Activated CD4-positive, alpha-beta T cell treated with anti-CD3 and anti-CD28 coated beads, Interleukin-2, amount 50 U/mL, for 1 hour (primary cell): ENCODE results near the gene G0S2.
"Not testable (repeated sequence)": the region's sequence is repeated elsewhere in the genome, so short reads cannot be mapped to it uniquely, and the experiment has no call there.

ENCODE experiments used
- DNase-seq: peaks from one replicate; pipeline ENCODE4 v3.0.0-alpha.2; 2020

Gene G0S2

DNA sequence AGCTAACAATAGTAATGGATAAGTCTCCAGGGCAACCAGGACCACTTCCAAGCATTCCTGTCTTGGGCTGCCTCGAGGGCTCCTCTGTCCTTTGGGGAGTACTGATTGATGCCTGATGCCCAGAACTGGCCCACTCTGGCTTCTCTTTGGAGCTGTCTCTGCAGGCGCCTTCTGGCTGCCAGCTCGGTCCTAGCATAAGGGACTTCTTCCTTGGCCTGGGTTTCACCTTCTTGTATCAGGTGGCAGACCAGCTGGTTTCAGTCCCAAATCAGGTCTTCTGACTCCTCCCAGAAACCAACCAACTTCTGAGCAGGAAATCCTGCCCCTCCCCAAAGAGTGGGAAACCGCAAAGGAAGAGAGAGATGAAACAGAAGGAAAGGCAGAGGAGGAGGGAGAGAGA lies 10.6 kb downstream of the G0S2 start:
- no peak for DNase-seq

DNA sequence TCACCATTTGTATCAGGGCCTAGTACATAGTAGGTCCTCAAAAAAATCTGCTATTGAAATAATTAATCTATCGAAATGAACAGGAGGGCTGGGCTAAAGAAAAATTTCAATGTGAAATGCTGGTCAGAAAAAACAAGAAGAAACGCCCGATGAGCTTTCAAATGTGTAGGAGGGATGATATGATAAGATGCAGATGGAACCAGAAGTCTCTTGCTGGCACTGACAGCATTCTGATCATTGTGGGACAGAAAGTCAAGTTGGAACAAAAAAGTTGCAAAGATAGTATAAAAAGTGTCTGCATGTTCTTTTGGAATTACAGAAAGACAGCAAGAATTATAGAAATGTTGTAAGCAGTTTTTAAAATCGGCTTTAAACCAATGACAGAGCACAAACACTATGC lies 11.1 kb downstream of the G0S2 start:
- no peak for DNase-seq

DNA sequence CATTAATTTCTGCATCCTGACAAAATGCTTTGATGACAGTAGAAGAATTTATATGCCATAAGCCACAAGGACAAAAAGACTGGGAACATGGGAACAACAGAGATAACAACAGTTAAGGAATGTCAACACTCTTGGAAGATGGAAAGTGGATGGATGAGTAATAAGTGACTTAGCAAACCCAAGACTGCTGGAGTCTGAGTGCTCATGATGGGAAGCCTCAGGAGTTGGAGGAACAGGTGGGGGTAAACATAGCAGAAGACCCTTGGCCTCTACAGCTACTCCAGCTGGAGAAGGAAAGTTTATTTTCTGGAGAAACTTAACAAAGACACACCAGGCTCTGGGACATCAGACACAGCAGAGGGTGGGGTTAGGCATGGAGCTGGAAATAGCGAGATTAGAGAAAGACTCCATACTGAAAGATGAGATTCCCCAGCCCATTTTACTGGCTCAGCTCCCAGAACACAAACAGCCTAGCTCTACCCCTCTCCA lies 13.6 kb downstream of the G0S2 start:
- DNase-seq: no peak

DNA sequence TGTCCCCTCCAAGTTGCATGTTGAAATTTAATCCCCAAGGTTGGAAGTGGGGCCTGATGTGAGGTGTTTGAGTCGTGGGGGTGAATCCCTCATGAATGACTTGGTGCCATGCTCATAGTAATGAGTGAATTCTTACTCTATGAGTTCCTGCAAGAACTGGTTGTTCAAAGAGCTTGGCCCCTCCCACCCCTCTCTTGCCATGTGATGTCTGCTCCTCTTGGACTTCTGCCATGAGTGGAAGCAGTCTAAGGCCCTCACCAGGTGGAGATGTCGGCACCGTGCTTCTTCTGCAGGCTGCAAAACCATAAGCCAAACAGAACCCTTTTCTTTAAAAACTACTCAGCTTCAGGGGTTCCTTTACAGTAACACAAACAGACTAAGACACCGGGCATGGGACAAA lies 14.3 kb downstream of the G0S2 start:
- DNase-seq: no peak

DNA sequence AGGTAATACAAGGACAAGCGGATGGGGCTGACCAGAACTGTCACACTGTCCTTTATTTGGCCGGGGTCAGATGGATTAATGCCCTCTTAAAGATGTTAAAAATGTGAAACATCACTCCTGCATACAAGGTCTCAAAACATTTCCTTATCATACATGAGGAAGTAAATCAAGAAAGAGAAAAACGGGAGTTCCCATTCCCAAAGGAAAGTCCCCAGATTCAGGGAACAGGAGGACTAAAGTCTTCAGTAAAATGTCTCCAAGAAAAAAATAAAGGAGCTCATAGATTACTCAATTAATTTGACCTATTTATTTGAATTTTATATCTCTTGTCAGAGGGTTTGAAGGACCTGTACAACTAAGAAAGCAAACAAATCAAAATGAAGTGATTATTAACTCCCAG lies 16.0 kb downstream of the G0S2 start:
- no peak for DNase-seq

DNA sequence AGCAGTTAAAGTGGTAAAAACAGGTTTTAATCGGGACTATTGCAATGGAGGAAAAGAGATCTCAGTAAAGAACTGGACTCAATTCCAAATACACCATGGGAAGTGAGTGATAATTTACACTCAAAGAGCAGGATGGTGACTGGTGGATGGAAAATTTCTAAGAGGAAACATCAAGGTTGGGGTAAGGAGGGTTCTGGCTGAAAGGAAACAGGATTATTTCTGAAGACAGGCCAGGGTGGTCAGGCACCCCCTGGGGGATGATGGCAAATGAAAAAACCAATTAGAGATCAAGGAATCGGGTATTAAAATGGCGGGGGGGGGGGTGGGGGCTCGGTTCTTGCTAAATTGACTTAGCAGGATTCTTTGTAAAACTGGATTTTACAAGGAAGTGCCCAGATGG lies 17.1 kb downstream of the G0S2 start:
- no peak for DNase-seq

DNA sequence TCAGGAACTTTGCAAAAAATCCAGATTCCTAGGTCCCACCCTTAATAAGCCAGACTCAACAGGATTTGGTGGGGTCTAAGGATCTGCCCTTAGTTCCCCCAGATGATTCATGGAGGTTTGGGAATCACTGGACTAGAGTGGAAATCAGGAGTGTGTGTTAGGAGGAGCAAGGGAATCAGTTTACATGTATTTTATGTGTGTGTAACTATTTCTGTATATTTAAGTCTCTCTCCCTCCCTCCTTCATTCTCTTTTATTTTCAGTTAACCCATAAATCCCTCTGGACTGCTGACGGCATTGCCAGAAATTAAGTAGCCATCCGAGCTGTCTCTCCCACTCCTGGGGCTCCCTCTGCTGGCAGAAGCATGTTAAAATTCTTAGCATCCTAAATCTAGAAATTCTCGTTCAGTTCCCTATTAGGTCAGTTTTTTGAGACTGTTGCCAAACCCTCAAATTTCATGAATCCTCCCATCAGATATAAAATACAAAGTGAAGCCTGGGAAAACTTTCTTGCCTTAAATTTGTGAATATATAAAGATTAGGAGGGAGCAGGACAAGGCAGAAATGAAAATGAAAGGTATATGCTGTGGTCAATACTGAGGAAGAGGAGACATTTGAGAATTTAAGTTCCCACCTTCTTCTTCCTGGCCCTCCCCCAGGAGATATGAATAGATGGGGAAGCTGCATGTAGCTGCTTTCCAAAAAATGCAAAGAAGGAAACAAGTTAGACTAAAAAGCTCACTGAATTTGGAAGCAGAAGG lies 17.7 kb downstream of the G0S2 start:
- peak; percentile 68 for DNase-seq

DNA sequence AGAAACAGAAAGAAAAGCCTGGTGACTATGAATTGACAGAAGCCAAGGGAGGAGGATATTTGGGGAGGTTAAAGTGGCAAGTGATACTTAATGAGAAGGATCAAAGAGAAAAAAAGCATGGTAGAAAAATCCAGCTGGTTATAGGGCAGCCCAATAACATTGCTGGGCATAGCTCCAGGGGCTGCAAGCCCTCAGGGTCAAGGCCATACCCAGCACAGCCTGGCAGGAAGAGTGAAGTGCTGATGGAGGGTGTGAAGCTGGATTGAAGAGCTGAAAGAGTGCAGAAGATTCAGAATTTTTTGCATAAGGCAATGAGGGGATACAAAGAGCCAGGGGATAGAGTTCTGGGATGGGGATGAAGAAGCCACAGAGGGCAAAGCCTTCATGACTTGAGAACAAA lies 21.5 kb downstream of the G0S2 start:
- no peak for DNase-seq

DNA sequence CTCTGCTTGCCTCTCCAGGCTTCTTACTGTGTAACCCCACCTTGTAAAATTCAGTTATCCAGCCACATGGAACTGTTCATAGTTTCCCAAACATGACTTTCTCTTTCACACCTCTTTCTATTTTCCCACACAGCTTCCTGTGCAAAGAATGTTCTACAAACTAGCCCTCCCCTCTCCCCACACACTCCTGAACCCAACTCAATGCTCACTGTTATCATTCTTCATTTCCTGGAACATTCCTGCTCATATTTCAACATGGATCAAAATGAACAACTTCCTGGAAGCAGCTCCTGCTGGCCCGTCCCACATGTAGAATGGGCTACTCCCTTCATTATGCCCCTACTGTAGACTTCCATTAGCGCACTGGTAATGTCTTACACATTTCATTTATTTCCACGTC lies 21.9 kb downstream of the G0S2 start:
- no peak for DNase-seq

DNA sequence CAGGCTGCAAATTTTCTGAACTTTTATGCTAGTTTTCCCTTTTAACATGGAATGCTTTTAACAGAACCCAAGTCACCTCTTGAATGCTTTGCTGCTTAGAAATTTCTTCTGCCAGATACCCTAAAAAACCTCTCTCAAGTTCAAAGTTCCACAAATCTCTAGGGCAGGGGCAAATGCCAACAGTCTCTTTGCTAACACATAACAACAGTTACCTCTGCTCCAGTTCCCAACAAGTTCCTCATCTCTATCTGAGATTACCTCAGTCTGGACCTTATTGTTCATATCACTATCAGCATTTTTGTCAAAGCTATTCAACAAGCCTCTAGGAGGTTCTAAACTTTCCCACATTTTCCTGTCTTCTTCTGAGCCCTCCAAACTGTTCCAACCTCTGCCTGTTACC lies 25.5 kb downstream of the G0S2 start:
- DNase-seq: not testable (repeated sequence)

DNA sequence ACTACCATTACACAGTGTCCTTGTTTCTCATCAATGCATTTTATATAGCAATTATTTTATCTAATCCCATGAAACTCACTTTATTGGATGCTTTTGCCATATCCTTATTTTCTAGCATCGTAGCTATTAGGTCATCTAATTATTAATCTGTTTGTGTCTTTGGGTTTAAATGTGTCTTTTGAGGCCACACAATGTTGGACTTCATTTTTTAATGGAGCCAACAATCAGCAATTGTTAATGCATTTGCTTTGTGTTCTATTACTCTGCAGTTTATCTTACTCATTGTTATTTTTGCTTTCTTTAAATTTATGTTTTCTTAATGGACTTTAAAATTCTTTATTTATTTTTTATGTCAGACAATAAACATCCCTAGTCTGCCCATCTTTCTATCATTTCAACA lies 27.6 kb downstream of the G0S2 start:
- DNase-seq: no peak

DNA sequence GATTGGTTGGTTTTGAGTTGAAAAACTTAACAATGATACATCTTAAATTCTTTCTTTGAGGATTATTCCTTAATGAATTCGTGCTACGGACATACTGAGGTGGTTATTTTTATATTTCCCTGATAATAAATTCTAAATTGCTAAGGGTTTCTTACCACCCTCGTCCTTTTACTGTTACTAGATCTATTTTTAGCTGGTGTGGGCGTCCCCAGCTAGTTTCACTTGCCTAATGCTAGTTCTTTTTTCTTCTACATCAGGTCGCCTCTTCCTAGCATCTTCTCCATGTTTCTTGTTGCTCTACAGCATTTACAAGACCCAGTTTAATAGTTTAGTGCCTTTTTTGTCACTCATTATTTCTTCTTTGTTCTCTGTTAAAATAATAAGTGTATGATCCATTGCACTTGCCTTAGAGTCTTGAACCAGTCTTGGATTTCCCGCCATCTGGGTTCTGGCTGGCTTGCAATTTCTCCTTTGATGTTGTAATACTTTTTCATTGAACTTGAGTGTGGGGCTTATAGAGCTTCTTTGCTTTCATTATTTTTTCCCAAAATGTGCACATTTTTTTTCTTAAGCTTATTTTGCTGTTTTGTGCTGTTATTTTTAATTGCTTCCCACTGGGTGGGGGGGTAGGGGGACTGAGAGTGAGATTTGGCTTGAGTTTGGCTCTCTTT lies 28.8 kb downstream of the G0S2 start:
- no peak for DNase-seq

DNA sequence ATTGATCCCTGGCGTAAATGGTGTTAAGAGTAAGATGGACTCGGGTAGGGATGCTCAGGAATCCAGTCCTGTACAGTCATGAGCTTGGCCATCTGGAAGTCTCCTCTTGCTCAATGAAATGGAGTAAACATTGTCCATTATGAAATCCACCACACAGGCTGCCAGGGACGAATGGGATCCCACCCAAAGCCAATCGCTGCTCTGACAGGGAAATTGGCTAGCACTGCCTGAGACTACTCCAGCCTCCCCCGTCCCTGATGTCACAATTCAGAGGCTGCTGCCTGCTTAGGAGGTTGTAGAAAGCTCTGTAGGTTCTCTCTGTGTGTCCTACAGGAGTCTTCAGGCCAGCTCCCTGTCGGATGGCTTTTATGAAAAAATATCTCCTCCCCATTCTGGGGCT lies 29.4 kb downstream of the G0S2 start, which contains the start of gene HSD11B1:
TSS of gene HSD11B1 (plus strand) at position 263 of the 400 bp plus-strand sequence. CDS start at position 360, 97 bp downstream.
- no peak for DNase-seq

DNA sequence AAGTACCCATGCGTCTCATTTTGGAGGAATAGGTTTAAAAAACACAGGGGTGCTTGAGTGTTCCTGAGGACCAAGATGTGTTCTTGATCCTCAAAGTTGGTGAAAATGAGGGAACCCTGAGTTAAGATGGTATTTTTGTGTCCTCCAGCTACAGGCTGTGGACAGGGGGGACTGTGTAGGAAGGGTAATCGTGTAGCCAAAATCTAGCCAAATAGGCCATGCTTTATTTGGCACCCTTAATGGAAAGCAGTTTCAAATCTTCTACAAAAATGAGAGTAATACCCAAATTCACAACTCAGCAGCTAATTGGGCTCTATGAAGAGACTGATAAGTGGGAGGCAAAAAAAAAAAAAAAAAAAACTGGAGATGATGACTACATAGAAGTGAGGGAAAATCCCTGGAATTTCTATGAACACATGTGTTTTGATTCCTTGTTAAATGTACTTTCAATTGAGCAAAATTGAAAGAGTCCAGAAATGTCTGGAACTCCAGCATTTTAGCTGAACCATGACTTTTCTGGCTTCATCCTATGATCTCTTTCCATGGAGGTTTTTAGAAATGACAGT lies 29.9 kb downstream of the G0S2 start:
- no peak for DNase-seq

DNA sequence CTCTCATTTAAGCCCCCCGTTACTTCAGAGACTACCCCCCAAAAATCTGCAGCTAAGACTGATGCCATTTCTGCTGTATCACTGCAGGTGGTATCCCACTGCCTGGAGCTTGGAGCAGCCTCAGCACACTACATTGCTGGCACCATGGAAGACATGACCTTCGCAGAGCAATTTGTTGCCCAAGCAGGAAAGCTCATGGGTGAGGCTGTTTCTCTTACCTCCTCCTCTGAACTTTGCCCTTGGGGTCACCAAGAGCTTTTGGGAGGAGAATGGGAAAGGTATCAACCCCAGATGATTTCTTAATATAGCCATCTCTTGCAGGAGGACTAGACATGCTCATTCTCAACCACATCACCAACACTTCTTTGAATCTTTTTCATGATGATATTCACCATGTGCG lies 31.4 kb downstream of the G0S2 start:
- no peak for DNase-seq

DNA sequence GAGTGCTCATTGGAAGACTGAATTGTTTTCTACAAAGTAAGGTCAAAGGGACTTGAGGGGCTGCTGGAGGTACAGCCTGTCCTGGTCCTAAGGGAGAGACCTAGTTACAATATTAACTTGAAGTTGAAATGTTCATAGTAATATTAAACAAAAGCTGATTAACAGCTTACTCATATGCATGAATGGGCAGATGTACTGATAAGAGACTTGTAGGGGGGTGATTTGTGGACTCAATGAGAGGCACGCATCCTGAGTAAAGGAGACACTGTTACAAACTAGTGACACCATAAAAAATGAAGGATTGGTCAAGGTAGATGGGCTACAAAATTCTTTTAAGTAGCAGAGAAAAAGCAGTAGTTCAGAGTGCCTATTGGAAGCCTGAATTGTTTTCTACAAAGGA lies 32.1 kb downstream of the G0S2 start:
- DNase-seq: no peak

DNA sequence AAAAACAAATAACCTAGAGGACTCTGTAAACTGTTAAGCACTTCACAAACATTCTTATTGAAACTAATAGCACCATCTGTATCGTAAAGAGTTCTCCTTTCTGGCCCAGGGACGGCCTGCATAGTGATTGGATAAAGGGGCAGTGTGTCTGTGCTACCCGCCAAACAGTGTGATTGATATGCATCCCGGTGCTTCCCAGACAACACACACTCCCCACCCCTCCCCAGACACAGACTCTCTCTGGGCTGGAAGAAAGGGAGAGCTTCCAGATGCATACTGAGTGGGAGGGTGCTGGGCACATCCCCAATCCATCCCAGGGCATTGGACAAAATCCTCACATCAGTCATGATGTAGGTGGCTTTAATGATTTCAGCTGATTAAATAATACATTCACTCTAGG lies 33.1 kb downstream of the G0S2 start:
- no peak for DNase-seq

DNA sequence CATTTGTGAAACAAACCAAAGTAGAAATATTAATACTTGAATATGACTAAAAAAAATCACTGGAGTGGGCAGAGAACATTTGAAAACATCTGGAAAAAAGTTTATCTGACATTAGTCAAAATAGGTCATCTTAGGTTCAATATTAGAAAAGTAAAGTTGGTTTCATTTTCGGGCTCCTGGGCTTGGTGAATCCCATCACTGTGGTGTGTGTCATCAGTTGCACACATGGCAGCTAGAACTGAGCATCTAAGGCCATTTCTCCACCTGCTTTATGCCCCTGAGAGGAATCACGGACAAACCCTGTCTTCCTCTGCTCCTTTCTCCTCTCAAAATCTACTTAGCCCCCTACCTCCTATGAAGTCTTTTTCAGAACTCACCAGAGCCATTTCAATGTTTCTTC lies 34.9 kb downstream of the G0S2 start:
- DNase-seq: no peak

DNA sequence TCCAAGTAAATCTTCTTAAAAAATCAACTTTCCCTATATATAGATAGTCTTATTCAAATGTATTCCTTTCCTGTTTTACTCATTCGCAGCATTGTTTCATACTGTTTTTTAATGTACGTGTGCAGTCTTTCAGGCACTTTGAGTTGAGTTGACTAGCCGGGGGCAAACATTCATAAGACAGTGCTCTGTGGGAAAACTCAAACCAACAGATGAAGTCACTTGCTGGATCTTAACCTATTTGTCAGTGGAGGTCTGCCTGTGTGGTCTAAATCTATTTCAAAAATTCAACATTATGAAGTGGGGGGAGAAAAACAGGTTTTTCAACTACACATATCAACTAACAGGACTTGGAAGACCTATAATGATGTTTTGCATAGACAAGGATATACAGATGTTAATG lies 35.6 kb downstream of the G0S2 start:
- no peak for DNase-seq

DNA sequence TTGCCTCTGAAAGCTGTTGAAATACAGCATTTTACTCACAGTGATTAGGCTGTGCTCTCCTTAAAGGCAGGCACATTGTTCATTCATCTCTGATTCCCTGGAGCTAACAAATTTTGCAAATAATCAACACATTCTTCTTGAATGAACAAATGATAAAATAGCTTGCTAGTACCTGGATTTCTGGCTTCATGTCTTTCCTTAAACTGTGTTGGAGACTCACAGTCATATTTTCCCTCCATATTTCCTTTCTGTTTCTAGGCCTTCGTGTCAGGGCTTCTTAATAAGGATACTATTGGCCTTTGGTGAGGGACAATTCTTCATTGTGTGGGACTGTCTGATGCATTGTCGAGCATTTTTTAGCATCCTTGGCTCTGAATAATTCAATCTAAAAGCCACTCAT lies 39.1 kb downstream of the G0S2 start:
- DNase-seq: no peak

DNA sequence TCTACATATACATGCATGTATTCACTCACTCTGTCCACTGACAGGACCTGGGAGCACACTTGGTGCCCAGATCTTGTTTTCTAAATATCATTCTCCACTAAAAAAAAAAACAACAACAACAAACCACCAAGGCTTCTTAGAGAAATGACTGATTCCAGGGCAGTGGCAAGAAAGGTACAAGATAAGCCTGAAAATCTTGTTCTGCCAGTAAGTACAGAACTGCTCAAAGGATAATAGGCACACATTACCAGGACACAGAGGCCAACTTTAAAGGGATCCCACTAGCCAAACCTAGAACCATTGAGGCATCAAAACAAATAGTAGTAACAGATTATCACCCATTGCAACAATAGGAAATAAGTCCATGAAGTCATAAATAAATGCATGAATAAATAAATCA lies 40.1 kb downstream of the G0S2 start:
- DNase-seq: no peak

DNA sequence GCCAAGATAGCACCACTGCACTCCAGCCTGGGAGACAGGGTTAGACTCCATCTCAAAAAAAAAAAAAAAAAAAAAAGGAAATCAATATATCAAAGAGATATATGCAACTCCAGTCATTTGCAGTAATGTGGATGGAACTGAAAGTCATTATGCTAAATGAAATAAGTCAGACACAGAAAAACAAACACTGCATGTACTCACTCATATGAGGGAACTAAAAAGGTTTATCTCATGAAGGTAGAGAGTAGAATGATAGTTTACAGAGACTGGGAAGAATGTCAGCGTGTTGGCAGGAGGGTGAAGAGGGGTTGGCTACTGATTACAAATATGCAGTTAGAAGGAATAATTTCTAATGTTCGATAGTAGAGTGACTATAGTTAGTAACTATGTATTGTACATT lies 42.6 kb downstream of the G0S2 start:
- no peak for DNase-seq

DNA sequence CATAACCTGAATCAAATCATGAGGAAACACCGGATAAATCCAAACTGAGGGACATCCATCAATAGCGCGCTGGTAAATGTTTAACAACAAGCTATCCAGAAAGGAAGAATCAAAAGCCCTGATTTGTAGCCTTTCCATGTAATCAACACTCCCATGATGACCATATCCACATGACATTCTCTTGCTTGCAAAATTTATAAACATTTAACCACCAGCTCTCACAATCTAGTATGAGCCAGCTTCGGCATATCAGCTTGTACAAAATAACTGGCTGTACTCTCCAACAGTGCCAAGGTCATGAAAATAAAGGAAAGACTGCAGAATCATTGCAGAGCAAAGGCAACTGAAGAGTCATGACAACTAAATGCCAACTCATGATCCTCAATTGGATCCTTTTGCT lies 45.1 kb downstream of the G0S2 start:
- no peak for DNase-seq

DNA sequence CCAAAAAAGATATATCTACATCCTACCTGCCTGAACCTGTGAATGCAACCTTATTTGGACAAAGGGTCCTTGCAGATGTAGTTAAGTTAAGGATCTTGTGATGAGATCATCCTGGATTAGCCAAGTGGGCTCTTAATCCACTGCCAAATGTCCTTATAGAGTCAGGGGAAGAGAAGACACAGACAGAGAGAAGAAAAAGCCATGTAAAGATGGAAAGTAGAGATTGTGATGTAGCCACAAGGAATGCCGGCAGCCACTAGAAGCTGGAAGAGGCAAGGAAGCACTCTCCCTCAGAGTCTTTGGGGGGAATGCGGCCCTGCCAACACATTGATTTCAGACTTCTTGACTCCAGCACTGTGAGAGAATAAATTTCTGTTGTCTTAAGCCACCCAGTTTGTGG lies 45.6 kb downstream of the G0S2 start:
- DNase-seq: no peak
